Right lobe of liver (tissue), 4 donors: ENCODE measurements around the gene USP28.

Experiments used
- POLR2A ChIP-seq: fragments of 450-650 bp; IDR thresholded peaks from one replicate; pipeline ENCODE4 v1.6.1; 2017; ENCODE audit warnings: antibody characterized with exemption, mild to moderate bottlenecking
- TF ChIP-seq, protein P1 (sequence below), 4 donors: fragments of 200-600 bp in 3 of 4; fragments of 450-650 bp in 1 of 4; IDR thresholded peaks; one replicate each; pipeline versions ENCODE4 v1.5.1 to v1.8.0; 2016 to 2022; ENCODE audit warnings: antibody characterized with exemption in 4 of 4, mild to moderate bottlenecking in 2 of 4
- donor health status: DM: no; HTN: no; CAD: no.
- donor health status: DM: no; HTN: no; CAD: no.
- donor health status: DM: no; HTN: yes; CAD: no.

- TF ChIP-seq, protein P1, sequence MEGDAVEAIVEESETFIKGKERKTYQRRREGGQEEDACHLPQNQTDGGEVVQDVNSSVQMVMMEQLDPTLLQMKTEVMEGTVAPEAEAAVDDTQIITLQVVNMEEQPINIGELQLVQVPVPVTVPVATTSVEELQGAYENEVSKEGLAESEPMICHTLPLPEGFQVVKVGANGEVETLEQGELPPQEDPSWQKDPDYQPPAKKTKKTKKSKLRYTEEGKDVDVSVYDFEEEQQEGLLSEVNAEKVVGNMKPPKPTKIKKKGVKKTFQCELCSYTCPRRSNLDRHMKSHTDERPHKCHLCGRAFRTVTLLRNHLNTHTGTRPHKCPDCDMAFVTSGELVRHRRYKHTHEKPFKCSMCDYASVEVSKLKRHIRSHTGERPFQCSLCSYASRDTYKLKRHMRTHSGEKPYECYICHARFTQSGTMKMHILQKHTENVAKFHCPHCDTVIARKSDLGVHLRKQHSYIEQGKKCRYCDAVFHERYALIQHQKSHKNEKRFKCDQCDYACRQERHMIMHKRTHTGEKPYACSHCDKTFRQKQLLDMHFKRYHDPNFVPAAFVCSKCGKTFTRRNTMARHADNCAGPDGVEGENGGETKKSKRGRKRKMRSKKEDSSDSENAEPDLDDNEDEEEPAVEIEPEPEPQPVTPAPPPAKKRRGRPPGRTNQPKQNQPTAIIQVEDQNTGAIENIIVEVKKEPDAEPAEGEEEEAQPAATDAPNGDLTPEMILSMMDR (IDR thresholded peaks at IDR 0.05) = no peak
- no peak for TF ChIP-seq POLR2A
Measured at GRCh38 chr11:113817626-113818025, 57.7 kb downstream of the USP28 start.
